ENCODE measurements around the gene DBP.

- TF ChIP-seq POLR2A (IDR thresholded peaks at IDR 0.05) (no peak), CTCF (IDR thresholded peaks at IDR 0.05) (no peak), EP300 (IDR thresholded peaks at IDR 0.05) (no peak), POLR2AphosphoS5 (IDR thresholded peaks at IDR 0.05) (no peak)
Observed at GRCh38 chr19:48627201-48627864, 9.8 kb downstream of the DBP start.
